SH-SY5Y (cell line): Measurements from ENCODE around the gene RGS12.

Source experiments
- GATA2 ChIP-seq: IDR thresholded peaks from 2 replicates; pipeline ENCODE4 v1.6.1; 2011; ENCODE audit warnings: mild to moderate bottlenecking, low read depth, low read length
- GATA3 ChIP-seq: IDR thresholded peaks from 2 replicates; pipeline ENCODE4 v1.6.1; 2011; ENCODE audit warnings: low read depth, mild to moderate bottlenecking, low read length, moderate library complexity

- TF ChIP-seq GATA2 (no peak), GATA3 (no peak)
These were observed 7.3 kb downstream of the RGS12 start for GRCh38 chr4:3299976-3300671.
